ENCODE results near the gene RAD18.

- TF ChIP-seq POLR2AphosphoS5 (IDR thresholded peaks at IDR 0.05; ENCODE audit: borderline replicate concordance, low read depth, low read length): no peak
- TF ChIP-seq EZH2 (IDR thresholded peaks at IDR 0.05): no peak
These were observed 60.1 kb downstream of the RAD18 start for GRCh38 chr3:8903191-8903590.

Data from SK-N-MC (cell line).